ENCODE results near the gene SEC31B. TPM values are rescaled to one million over a fixed set of nuclear protein-coding genes. Genes with fewer than 3 reads are reported as not detected.

The SEC31B gene
- total and polyA plus RNA-seq, 9 of the 15 experiments (the other 6 are each of a cell fraction or from before 2014, with no cell fraction given) = 0.91 to 7.0 (median 2.4) TPM

GRCh38 chr10:100562008-100562672 lies 42.5 kb upstream of the SEC31B start (continued):
- TF ChIP-seq, protein P1, sequence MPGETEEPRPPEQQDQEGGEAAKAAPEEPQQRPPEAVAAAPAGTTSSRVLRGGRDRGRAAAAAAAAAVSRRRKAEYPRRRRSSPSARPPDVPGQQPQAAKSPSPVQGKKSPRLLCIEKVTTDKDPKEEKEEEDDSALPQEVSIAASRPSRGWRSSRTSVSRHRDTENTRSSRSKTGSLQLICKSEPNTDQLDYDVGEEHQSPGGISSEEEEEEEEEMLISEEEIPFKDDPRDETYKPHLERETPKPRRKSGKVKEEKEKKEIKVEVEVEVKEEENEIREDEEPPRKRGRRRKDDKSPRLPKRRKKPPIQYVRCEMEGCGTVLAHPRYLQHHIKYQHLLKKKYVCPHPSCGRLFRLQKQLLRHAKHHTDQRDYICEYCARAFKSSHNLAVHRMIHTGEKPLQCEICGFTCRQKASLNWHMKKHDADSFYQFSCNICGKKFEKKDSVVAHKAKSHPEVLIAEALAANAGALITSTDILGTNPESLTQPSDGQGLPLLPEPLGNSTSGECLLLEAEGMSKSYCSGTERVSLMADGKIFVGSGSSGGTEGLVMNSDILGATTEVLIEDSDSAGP (CRISPR knock-in tag; IDR thresholded peaks at IDR 0.05) = no peak
- no peak for TF ChIP-seq NCOA1 (IDR thresholded peaks at IDR 0.05; ENCODE audit: low read depth)
- TF ChIP-seq COPS2 (conservative IDR thresholded peaks at IDR 0.05) = no peak
- TF ChIP-seq, protein P2, sequence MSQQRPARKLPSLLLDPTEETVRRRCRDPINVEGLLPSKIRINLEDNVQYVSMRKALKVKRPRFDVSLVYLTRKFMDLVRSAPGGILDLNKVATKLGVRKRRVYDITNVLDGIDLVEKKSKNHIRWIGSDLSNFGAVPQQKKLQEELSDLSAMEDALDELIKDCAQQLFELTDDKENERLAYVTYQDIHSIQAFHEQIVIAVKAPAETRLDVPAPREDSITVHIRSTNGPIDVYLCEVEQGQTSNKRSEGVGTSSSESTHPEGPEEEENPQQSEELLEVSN (IDR thresholded peaks at IDR 0.05; ENCODE audit: borderline replicate concordance in 1 of 2, extremely low read depth in 1 of 2, insufficient read depth in 1 of 2, insufficient read length in 1 of 2, low read depth in 1 of 2, low read length in 1 of 2, poor library complexity in 1 of 2, severe bottlenecking in 1 of 2) = peak in 1 of 2 experiments; percentile 48
- TF ChIP-seq REST (IDR thresholded peaks at IDR 0.05; ENCODE audit: borderline replicate concordance) = peak; percentile 58
- no peak for TF ChIP-seq REST (CRISPR knock-in tag; IDR thresholded peaks at IDR 0.05; ENCODE audit: low read depth)
- TF ChIP-seq IRF2 (CRISPR knock-in tag; IDR thresholded peaks at IDR 0.05) = no peak
- no peak for TF ChIP-seq KDM2B (CRISPR knock-in tag; IDR thresholded peaks at IDR 0.05)
- no peak for TF ChIP-seq HDGF (IDR thresholded peaks at IDR 0.05)
- TF ChIP-seq ZKSCAN1 (IDR thresholded peaks at IDR 0.05; ENCODE audit: low read depth, low read length) = no peak
- TF ChIP-seq, protein P3, sequence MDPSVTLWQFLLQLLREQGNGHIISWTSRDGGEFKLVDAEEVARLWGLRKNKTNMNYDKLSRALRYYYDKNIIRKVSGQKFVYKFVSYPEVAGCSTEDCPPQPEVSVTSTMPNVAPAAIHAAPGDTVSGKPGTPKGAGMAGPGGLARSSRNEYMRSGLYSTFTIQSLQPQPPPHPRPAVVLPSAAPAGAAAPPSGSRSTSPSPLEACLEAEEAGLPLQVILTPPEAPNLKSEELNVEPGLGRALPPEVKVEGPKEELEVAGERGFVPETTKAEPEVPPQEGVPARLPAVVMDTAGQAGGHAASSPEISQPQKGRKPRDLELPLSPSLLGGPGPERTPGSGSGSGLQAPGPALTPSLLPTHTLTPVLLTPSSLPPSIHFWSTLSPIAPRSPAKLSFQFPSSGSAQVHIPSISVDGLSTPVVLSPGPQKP (CRISPR knock-in tag; IDR thresholded peaks at IDR 0.05) = no peak
- no peak for TF ChIP-seq ZNF785 (CRISPR knock-in tag; IDR thresholded peaks at IDR 0.05)
- no peak for TF ChIP-seq PRMT5 (CRISPR knock-in tag; IDR thresholded peaks at IDR 0.05)
- no peak for TF ChIP-seq ATF1 (CRISPR knock-in tag; IDR thresholded peaks at IDR 0.05)
- 0 out of 2 replicates have a peak, but pooled peaks have one; percentile 13 for TF ChIP-seq ATF1 (tag; IDR thresholded peaks at IDR 0.05)
- no peak for TF ChIP-seq RBM34 (IDR thresholded peaks at IDR 0.05; ENCODE audit: borderline replicate concordance, insufficient read depth, low read length)
- TF ChIP-seq NRF1 (conservative IDR thresholded peaks at IDR 0.05 in 1 of 2, IDR thresholded peaks at IDR 0.05 in 1 of 2) = peak in 1 of 2 experiments; percentile 41; a peak in 2 of 4 replicates
